Left ventricle myocardium inferior (tissue), 1 donor: ENCODE results near the gene CETN1. TPM values are rescaled to one million over a fixed set of nuclear protein-coding genes. Genes with fewer than 3 reads are reported as not detected.

Experiments
- DNase-seq: peaks from one replicate; pipeline ENCODE4 v3.0.0-alpha.2; 2020
- H3K27ac ChIP-seq: fragments of 200-600 bp; replicated peaks from 2 replicates; pipeline ENCODE4 v1.8.0; 2021
- H3K27me3 ChIP-seq: fragments of 200-600 bp; 2 replicates; pipeline ENCODE4 v1.8.0; 2021; ENCODE audit warnings: low read depth
- H3K36me3 ChIP-seq: fragments of 200-600 bp; 2 replicates; pipeline ENCODE4 v1.8.0; 2021
- H3K4me1 ChIP-seq: fragments of 200-600 bp; 2 replicates; pipeline ENCODE4 v1.8.0; 2021
- H3K4me3 ChIP-seq: fragments of 200-600 bp; 2 replicates; pipeline ENCODE4 v1.8.0; 2021; ENCODE audit warnings: mild to moderate bottlenecking, moderate library complexity
- H3K9me3 ChIP-seq: fragments of 200-600 bp; replicated peaks from 2 replicates; pipeline ENCODE4 v1.8.0; 2021
- CTCF ChIP-seq: fragments of 200-600 bp; IDR thresholded peaks from 2 replicates; pipeline ENCODE4 v1.8.0; 2021; ENCODE audit warnings: antibody characterized with exemption, mild to moderate bottlenecking, borderline replicate concordance
- intact Hi-C: fragments of 100-400 bp; cut with micrococcal nuclease; formaldehyde crosslinking; loops from one replicate; pipeline ENCODE4 v1.11.0; 2022
- total RNA-seq: library from RNA; stranded (reverse); fragmentation: NEBNext Ultra II Directional; extraction: Animal tissue kit (Norgen Biotek cat#: 25700); gene quantifications from one replicate; pipeline ENCODE4 v1.2.1, GENCODE V29; 2021
- donor health status: DM: no; HTN: yes; CAD: no; lungs with severe emphysema.

CETN1 gene
- total RNA-seq, 1 donor from 2014 or later, result not detected

GRCh38 chr18:615773-616172 lies 35.6 kb downstream of the CETN1 start:
- peak overlapping the region; percentile 41 for H3K27ac ChIP-seq
- no peak for DNase-seq
- H3K9me3 ChIP-seq, result no peaks in the 10 kb centered on the region
- no peaks in the 10 kb centered on the region for H3K36me3 ChIP-seq
- no peaks in the 10 kb centered on the region for H3K4me1 ChIP-seq
- intact Hi-C loops, result loop anchor here (5.0 kb wide), 1 partner anchor 328 kb away; no protein-coding TSS in a partner anchor
- TF ChIP-seq CTCF, result no peak
- H3K4me3 ChIP-seq, result no peak overlapping the region
- H3K27me3 ChIP-seq, result peaks cover 7% of the 10 kb centered on the region

- TF ChIP-seq CTCF, result peak; percentile 80
- H3K27me3 ChIP-seq, result peaks cover 7% of the 10 kb centered on the region
- intact Hi-C loops, result loop anchor here (5.0 kb wide), 1 partner anchor 329 kb away; no protein-coding TSS in a partner anchor
- H3K4me1 ChIP-seq, result no peaks in the 10 kb centered on the region
- H3K9me3 ChIP-seq, result no peaks in the 10 kb centered on the region
- H3K4me3 ChIP-seq, result no peak overlapping the region
- H3K36me3 ChIP-seq, result no peaks in the 10 kb centered on the region
- H3K27ac ChIP-seq, result no peak overlapping the region
- no peak for DNase-seq
Observed at GRCh38 chr18:616380-616995, 36.3 kb downstream of the CETN1 start.

- Histone ChIP-seq H3K9me3 (no peaks in the 10 kb centered on the region), H3K27me3 (peaks cover 13% of the 10 kb centered on the region), H3K4me1 (no peaks in the 10 kb centered on the region), H3K4me3 (no peak overlapping the region), H3K36me3 (no peaks in the 10 kb centered on the region), H3K27ac (no peak overlapping the region)
- TF ChIP-seq CTCF, result no peak
- intact Hi-C loops, result loop anchor here (5.0 kb wide), 1 partner anchor 331 kb away; no protein-coding TSS in a partner anchor
- no peak for DNase-seq
Observed at GRCh38 chr18:617970-618504, 37.9 kb downstream of the CETN1 start.

- H3K36me3 ChIP-seq, result no peaks in the 10 kb centered on the region
- no peak overlapping the region for H3K27ac ChIP-seq
- no peak overlapping the region for H3K4me3 ChIP-seq
- intact Hi-C loops, result loop anchor here (5.0 kb wide), 1 partner anchor 331 kb away; no protein-coding TSS in a partner anchor
- no peak for TF ChIP-seq CTCF
- no peak for DNase-seq
- H3K9me3 ChIP-seq, result no peaks in the 10 kb centered on the region
- no peaks in the 10 kb centered on the region for H3K4me1 ChIP-seq
- H3K27me3 ChIP-seq, result peaks cover 15% of the 10 kb centered on the region
Observed at GRCh38 chr18:618618-619017, 38.4 kb downstream of the CETN1 start.

- DNase-seq, result no peak
- intact Hi-C loops, result loop anchor here (10.0 kb wide), 1 partner anchor 113 kb away; no protein-coding TSS in a partner anchor
- no peaks in the 10 kb centered on the region for H3K9me3 ChIP-seq
- H3K4me1 ChIP-seq, result no peaks in the 10 kb centered on the region
- H3K4me3 ChIP-seq, result no peak overlapping the region
- no peak for TF ChIP-seq CTCF
- peaks cover 18% of the 10 kb centered on the region for H3K27me3 ChIP-seq
- H3K36me3 ChIP-seq, result no peaks in the 10 kb centered on the region
- H3K27ac ChIP-seq, result no peak overlapping the region
Observed at GRCh38 chr18:621291-622043, 41.3 kb downstream of the CETN1 start.
